ENCODE data around the gene SFTA2. TPM values are rescaled to one million over a fixed set of nuclear protein-coding genes. Genes with fewer than 3 reads are reported as not detected.

The SFTA2 gene
- total and polyA plus RNA-seq, 2 donors (not counting 1 experiment from before 2014, with no cell fraction given): not detected

GRCh38 chr6:30947231-30947630 lies 15.3 kb upstream of the SFTA2 start:
- H3K9ac ChIP-seq (ENCODE audit: low read length): no peak overlapping the region
- no peaks in the 10 kb centered on the region for H3K9me3 Mint-ChIP-seq (ENCODE audit: insufficient read depth)
- H3K4me1 ChIP-seq (ENCODE audit: control insufficient read depth in 2 of 2, insufficient read depth in 2 of 2, low read length in 2 of 2): no peaks in the 10 kb centered on the region
- DNase-seq (no peak), ATAC-seq (ENCODE audit: low read depth) (no peak)
- no peak overlapping the region for H3K4me3 Mint-ChIP-seq
- no peak overlapping the region for H3K4me3 ChIP-seq (ENCODE audit: control extremely low read depth in 1 of 5, extremely low read depth in 1 of 5, insufficient read depth in 1 of 5, low read depth in 2 of 5, low read length in 4 of 5)
- no peak overlapping the region for H3K27ac Mint-ChIP-seq
- no CpG with 5 or more reads among the region's 4 CpGs for WGBS (ENCODE audit: insufficient coverage)
- no peaks in the 10 kb centered on the region for H3K36me3 ChIP-seq (replicated peaks in 1 of 2; ENCODE audit: control extremely low read depth in 1 of 2, control insufficient read depth in 1 of 2, extremely low read depth in 1 of 2, insufficient read depth in 2 of 2, low read length in 1 of 2)
- ChIA-PET CTCF (interaction anchor here (0.5 to 1.9 kb wide), 2 partner anchors 8 to 140 kb away, joined by 4 read pairs; no protein-coding TSS in a partner anchor), POLR2A (no interaction called here)
- no peaks in the 10 kb centered on the region for H4K20me1 ChIP-seq (ENCODE audit: control insufficient read depth, insufficient read depth, low read length, poor library complexity, severe bottlenecking)
- no peak for TF ChIP-seq CTCF (IDR thresholded peaks at IDR 0.05)
- TF ChIP-seq EZH2 (IDR thresholded peaks at IDR 0.05; ENCODE audit: borderline replicate concordance, insufficient read depth, low read depth, low read length, poor library complexity, severe bottlenecking): no peak
- H3K79me2 ChIP-seq (ENCODE audit: control insufficient read depth, insufficient read depth, low read length): no peaks in the 10 kb centered on the region
- no peak overlapping the region for H3K27ac ChIP-seq (ENCODE audit: low read length in 2 of 2)
- peaks cover 0 to 47% (median 14%) of the 10 kb centered on the region in 4 experiments for H3K27me3 ChIP-seq (replicated peaks in 1 of 4; ENCODE audit: control extremely low read depth in 1 of 4, control insufficient read depth in 3 of 4, insufficient read depth in 4 of 4, low read length in 3 of 4)
- H2AFZ ChIP-seq (ENCODE audit: insufficient read depth, low read depth, low read length, poor library complexity, severe bottlenecking): no peak overlapping the region
- peaks cover 51% of the 10 kb centered on the region for H3K27me3 Mint-ChIP-seq
- no peaks in the 10 kb centered on the region for H3K4me1 Mint-ChIP-seq
- intact Hi-C loops (cut with micrococcal nuclease): no loop called here
- no peaks in the 10 kb centered on the region for H3K9me3 ChIP-seq (ENCODE audit: control extremely low read depth in 1 of 3, control insufficient read depth in 2 of 3, insufficient read depth in 1 of 3, low read length in 2 of 3)
- H3K4me2 ChIP-seq (replicated peaks; ENCODE audit: low read depth, low read length, poor library complexity, severe bottlenecking): no peak overlapping the region

- Histone ChIP-seq H3K4me1 (ENCODE audit: control insufficient read depth in 2 of 2, insufficient read depth in 2 of 2, low read length in 2 of 2) (no peaks in the 10 kb centered on the region), H3K4me3 (ENCODE audit: control extremely low read depth in 1 of 5, extremely low read depth in 1 of 5, insufficient read depth in 1 of 5, low read depth in 2 of 5, low read length in 4 of 5) (no peak overlapping the region), H3K4me2 (replicated peaks; ENCODE audit: low read depth, low read length, poor library complexity, severe bottlenecking) (no peak overlapping the region), H3K36me3 (replicated peaks in 1 of 2; ENCODE audit: control extremely low read depth in 1 of 2, control insufficient read depth in 1 of 2, extremely low read depth in 1 of 2, insufficient read depth in 2 of 2, low read length in 1 of 2) (no peaks in the 10 kb centered on the region), H3K9me3 (ENCODE audit: control extremely low read depth in 1 of 3, control insufficient read depth in 2 of 3, insufficient read depth in 1 of 3, low read length in 2 of 3) (no peaks in the 10 kb centered on the region), H3K79me2 (ENCODE audit: control insufficient read depth, insufficient read depth, low read length) (no peaks in the 10 kb centered on the region), H4K20me1 (ENCODE audit: control insufficient read depth, insufficient read depth, low read length, poor library complexity, severe bottlenecking) (no peaks in the 10 kb centered on the region), H3K27me3 (replicated peaks in 1 of 4; ENCODE audit: control extremely low read depth in 1 of 4, control insufficient read depth in 3 of 4, insufficient read depth in 4 of 4, low read length in 3 of 4) (peaks cover 0 to 60% (median 19%) of the 10 kb centered on the region in 4 experiments), H3K9ac (ENCODE audit: low read length) (no peak overlapping the region), H2AFZ (ENCODE audit: insufficient read depth, low read depth, low read length, poor library complexity, severe bottlenecking) (no peak overlapping the region), H3K27ac (ENCODE audit: low read length in 2 of 2) (no peak overlapping the region)
- CTCF ChIA-PET: interaction anchor here (1.9 kb wide), 1 partner anchor 10 kb away, joined by 4 read pairs; no protein-coding TSS in a partner anchor
- Mint-ChIP-seq H3K27ac (no peak overlapping the region), H3K27me3 (peaks cover 57% of the 10 kb centered on the region), H3K4me3 (no peak overlapping the region), H3K4me1 (no peaks in the 10 kb centered on the region), H3K9me3 (ENCODE audit: insufficient read depth) (no peaks in the 10 kb centered on the region)
- TF ChIP-seq CTCF (IDR thresholded peaks at IDR 0.05) (no peak), EZH2 (IDR thresholded peaks at IDR 0.05; ENCODE audit: borderline replicate concordance, insufficient read depth, low read depth, low read length, poor library complexity, severe bottlenecking) (no peak)
- 100% methylated on average over 2 of the region's 5 CpGs for WGBS (ENCODE audit: insufficient coverage)
- POLR2A ChIA-PET: no interaction called here
- ATAC-seq (ENCODE audit: low read depth) (no peak), DNase-seq (no peak)
- intact Hi-C loops (cut with micrococcal nuclease): no loop called here
These were observed 13.3 kb upstream of the SFTA2 start for GRCh38 chr6:30945281-30945680.

All from B cell (primary cell).